Upper lobe of left lung (tissue), 6 donors: ENCODE results near the gene GPR26. TPM values are rescaled to one million over a fixed set of nuclear protein-coding genes. Genes with fewer than 3 reads are reported as not detected.

ENCODE experiments used
- ATAC-seq, 2 donors: fragments of 200-7000 bp; cut with Tn5 transposase; one replicate each; pipeline ENCODE4 v1.9.1; 2022; ENCODE audit warnings: mild to moderate bottlenecking in 2 of 2, moderate library complexity in 2 of 2; ENCODE audit not compliant: low FRiP score in 2 of 2
- DNase-seq, 2 donors: peaks; one replicate each; pipeline ENCODE4 v3.0.0-alpha.2; 2019 to 2020
- H3K27ac ChIP-seq, 4 donors: fragments of 200-600 bp; sonication (generic); one replicate each; pipeline ENCODE4 v1.5.1; 2016 to 2019
- H3K27me3 ChIP-seq, 4 donors: fragments of 200-600 bp; sonication (generic); one replicate each; pipeline ENCODE4 v1.5.1; 2017 to 2019
- H3K36me3 ChIP-seq, 4 donors: fragments of 200-600 bp; sonication (generic); one replicate each; pipeline ENCODE4 v1.5.1; 2016 to 2019
- H3K4me1 ChIP-seq, 4 donors: fragments of 200-600 bp; sonication (generic); one replicate each; pipeline ENCODE4 v1.5.1; 2018 to 2019
- H3K4me3 ChIP-seq, 4 donors: fragments of 200-600 bp; sonication (generic); one replicate each; pipeline ENCODE4 v1.5.1; 2017 to 2019; ENCODE audit warnings: mild to moderate bottlenecking in 2 of 4, moderate library complexity in 1 of 4
- H3K9me3 ChIP-seq, 4 donors: fragments of 200-600 bp; sonication (generic); one replicate each; pipeline ENCODE4 v1.5.1; 2018 to 2019
- EP300 ChIP-seq, 4 donors: sonication (generic); formaldehyde crosslinking; IDR thresholded peaks; one replicate each; pipeline ENCODE4 v1.5.1; 2017; ENCODE audit warnings: antibody characterized with exemption in 4 of 4, control low read depth in 2 of 4
- POLR2A ChIP-seq, 4 donors: fragments of 450-650 bp; IDR thresholded peaks; one replicate each; pipeline ENCODE4 v1.5.1; 2016 to 2017; ENCODE audit warnings: antibody characterized with exemption in 4 of 4, mild to moderate bottlenecking in 2 of 4
- POLR2AphosphoS5 ChIP-seq, 2 donors: sonication (generic); formaldehyde crosslinking; IDR thresholded peaks; one replicate each; pipeline ENCODE4 v1.5.1; 2017; ENCODE audit warnings: antibody characterized with exemption in 2 of 2
- WGBS, 2 donors: methylation state at CpG; one replicate each; pipeline ENCODE4 v1.1.5; 2017 to 2018; 5-methylcytosine and 5-hydroxymethylcytosine counted together
- total RNA-seq, 6 donors: library from RNA; depleted of rRNA in 4 of 6; stranded (reverse); fragments of >200 nt in 4 of 6; gene quantifications; one replicate each; pipeline versions ENCODE4 v1.1.0 to v1.2.1, GENCODE V29; 2016 to 2021
- TF ChIP-seq, protein P1 (sequence below), 6 experiments: fragments of 450-650 bp in 4 of 6; fragments of 200-600 bp in 2 of 6; sonication (generic) in 2 of 6; IDR thresholded peaks; one replicate each; pipeline ENCODE4 v1.5.1; 2016 to 2019; ENCODE audit warnings: antibody characterized with exemption in 6 of 6
- donor health status: DM: no; HTN: no; CAD: no; lungs with moderate emphysema.
- donor health status: DM: no; HTN: yes; CAD: no; lungs with severe emphysema.

The GPR26 gene
- total RNA-seq, 6 donors from 2014 or later = not detected

DNA sequence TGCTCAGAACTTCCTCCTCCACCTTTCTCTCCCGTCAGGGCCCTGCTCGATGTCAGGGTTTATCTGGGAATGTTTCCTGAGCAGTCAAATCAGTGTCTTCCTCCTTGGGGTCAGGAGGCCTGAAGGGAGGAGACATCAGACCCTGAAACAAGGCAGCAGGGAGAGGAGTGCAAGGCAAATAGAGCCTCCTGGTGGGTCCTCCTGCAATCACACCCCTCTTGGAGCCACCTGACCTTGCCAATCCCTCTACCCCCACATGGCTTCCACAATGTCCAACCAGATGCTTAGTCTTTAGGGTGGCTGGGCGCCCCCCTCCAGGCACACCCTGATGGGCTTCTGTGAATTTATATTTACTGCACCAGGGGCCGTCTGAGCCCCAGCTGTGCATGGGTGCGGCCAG, 12.2 kb downstream of the GPR26 start:
- no peaks in the 10 kb centered on the region for H3K36me3 ChIP-seq
- H3K4me1 ChIP-seq = no peaks in the 10 kb centered on the region
- H3K27me3 ChIP-seq = no peaks in the 10 kb centered on the region
- no peaks in the 10 kb centered on the region for H3K9me3 ChIP-seq
- ATAC-seq = no peak
- H3K4me3 ChIP-seq = no peak overlapping the region
- DNase-seq = no peak
- no peak overlapping the region for H3K27ac ChIP-seq
- WGBS, 2 donors = 21 to 57% methylated on average over 2 to 5 of the region's 5 CpGs
- TF ChIP-seq POLR2A (IDR thresholded peaks at IDR 0.05) = no peak

DNA sequence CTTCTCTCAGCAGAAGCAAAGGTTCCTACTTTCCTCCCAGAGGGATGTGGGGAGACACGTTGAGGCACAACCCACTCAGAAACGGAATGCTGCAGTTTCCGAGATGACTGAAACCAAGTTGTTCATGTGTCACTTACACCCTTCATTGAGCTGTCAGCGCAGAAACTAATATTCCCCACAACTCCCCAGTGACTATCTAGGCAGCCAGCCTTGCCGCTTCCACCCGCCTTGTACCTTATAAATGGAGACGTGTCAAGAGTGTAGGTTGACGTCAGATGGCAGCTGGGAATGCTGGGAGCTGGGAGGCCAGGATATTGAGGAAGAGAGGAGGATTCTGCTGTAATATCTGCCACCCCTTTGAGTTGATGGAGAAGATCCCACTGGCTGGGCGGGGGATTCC, 15.1 kb downstream of the GPR26 start:
- Histone ChIP-seq H3K27me3 (no peaks in the 10 kb centered on the region), H3K36me3 (no peaks in the 10 kb centered on the region), H3K4me3 (no peak overlapping the region), H3K27ac (no peak overlapping the region), H3K4me1 (no peaks in the 10 kb centered on the region), H3K9me3 (no peaks in the 10 kb centered on the region)
- 73 to 75% methylated on average over 9 of the region's 9 CpGs for WGBS, 2 donors
- no peak for ATAC-seq
- no peak for DNase-seq
- no peak for TF ChIP-seq EP300 (IDR thresholded peaks at IDR 0.05)
- TF ChIP-seq, protein P1, sequence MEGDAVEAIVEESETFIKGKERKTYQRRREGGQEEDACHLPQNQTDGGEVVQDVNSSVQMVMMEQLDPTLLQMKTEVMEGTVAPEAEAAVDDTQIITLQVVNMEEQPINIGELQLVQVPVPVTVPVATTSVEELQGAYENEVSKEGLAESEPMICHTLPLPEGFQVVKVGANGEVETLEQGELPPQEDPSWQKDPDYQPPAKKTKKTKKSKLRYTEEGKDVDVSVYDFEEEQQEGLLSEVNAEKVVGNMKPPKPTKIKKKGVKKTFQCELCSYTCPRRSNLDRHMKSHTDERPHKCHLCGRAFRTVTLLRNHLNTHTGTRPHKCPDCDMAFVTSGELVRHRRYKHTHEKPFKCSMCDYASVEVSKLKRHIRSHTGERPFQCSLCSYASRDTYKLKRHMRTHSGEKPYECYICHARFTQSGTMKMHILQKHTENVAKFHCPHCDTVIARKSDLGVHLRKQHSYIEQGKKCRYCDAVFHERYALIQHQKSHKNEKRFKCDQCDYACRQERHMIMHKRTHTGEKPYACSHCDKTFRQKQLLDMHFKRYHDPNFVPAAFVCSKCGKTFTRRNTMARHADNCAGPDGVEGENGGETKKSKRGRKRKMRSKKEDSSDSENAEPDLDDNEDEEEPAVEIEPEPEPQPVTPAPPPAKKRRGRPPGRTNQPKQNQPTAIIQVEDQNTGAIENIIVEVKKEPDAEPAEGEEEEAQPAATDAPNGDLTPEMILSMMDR (IDR thresholded peaks at IDR 0.05) = no peak
- no peak for TF ChIP-seq POLR2A (IDR thresholded peaks at IDR 0.05)
- no peak for TF ChIP-seq POLR2AphosphoS5 (IDR thresholded peaks at IDR 0.05)

DNA sequence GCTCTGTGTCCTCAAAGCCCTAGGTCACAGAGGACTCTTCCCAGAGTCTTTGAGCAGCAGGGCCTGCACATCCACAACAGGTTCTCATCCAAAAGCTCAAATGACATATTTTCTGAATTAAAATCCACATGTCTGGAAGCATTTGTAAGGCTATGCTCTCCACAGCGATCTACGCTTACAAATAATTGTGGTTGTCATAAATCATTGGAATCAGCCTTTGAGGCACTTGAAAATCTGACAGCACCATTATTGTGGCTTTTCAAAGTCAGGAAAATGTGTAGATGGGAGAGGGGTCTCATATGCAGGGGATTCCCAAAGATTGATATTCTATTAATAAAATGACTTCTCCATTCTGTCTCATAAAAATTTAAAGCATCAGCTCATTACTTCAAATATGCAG, 16.3 kb downstream of the GPR26 start:
- Histone ChIP-seq H3K27ac (no peak overlapping the region), H3K4me3 (no peak overlapping the region), H3K27me3 (no peaks in the 10 kb centered on the region), H3K36me3 (no peaks in the 10 kb centered on the region), H3K4me1 (no peaks in the 10 kb centered on the region), H3K9me3 (no peaks in the 10 kb centered on the region)
- ATAC-seq = no peak
- no peak for DNase-seq
- no peak for TF ChIP-seq POLR2A (IDR thresholded peaks at IDR 0.05)
- 92 to 96% methylated on average over 2 of the region's 2 CpGs for WGBS, 2 donors

DNA sequence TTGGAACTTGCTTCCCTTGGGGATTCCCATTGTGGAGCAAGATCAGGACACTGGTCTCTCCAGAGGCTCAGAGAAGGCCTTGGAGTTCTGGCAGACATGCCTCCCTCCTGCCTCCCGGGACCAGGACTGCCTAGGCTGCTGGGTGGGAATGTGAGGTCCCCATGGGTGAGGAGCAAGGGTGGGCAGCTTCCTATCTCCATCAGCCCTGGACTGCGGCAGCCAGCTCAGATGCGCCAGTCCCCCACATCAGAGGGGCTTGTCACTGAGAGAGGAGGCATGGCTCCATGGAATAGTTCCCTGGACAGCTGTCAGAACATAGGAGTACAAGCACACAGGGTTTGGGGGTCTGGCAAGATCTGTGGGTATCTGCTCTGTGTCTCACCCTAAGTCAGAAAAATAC, 17.3 kb downstream of the GPR26 start:
- TF ChIP-seq, protein P1 (IDR thresholded peaks at IDR 0.05) = no peak
- TF ChIP-seq POLR2A (IDR thresholded peaks at IDR 0.05) (no peak), POLR2AphosphoS5 (IDR thresholded peaks at IDR 0.05) (no peak)
- H3K9me3 ChIP-seq = no peaks in the 10 kb centered on the region
- no peaks in the 10 kb centered on the region for H3K36me3 ChIP-seq
- no peak for DNase-seq
- 58 to 71% methylated on average over 2 to 3 of the region's 3 CpGs for WGBS, 2 donors
- no peak overlapping the region for H3K27ac ChIP-seq
- no peak for ATAC-seq
- no peak overlapping the region for H3K4me3 ChIP-seq
- no peaks in the 10 kb centered on the region for H3K27me3 ChIP-seq
- no peaks in the 10 kb centered on the region for H3K4me1 ChIP-seq

DNA sequence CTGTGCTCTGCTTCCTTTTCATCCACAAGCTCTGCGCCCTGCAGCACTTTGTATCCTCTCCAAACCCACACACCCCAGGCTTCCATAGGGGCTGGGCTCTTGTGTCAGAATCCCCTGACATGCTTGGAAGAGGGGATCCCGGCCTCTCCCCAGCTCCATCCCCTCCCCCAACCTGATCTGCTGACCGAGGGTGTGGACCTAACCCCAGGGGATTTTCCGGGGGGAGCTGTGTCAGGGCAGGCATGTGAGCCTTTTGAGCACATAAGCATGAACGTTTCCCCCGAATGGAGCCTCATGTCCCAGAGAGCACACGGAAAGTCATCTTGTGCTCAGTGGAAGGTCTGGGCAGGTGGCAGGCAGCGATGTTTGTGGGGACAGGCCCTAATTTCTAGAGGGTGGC, 17.7 kb downstream of the GPR26 start:
- Histone ChIP-seq H3K27me3 (no peaks in the 10 kb centered on the region), H3K4me3 (no peak overlapping the region), H3K9me3 (no peaks in the 10 kb centered on the region), H3K36me3 (no peaks in the 10 kb centered on the region), H3K27ac (no peak overlapping the region), H3K4me1 (no peaks in the 10 kb centered on the region)
- no peak for ATAC-seq
- 47 to 64% methylated on average over 4 to 8 of the region's 8 CpGs for WGBS, 2 donors
- DNase-seq = no peak
- TF ChIP-seq EP300 (IDR thresholded peaks at IDR 0.05) = no peak
- no peak for TF ChIP-seq POLR2A (IDR thresholded peaks at IDR 0.05)
- TF ChIP-seq, protein P1 (IDR thresholded peaks at IDR 0.05) = no peak
- no peak for TF ChIP-seq POLR2AphosphoS5 (IDR thresholded peaks at IDR 0.05)

DNA sequence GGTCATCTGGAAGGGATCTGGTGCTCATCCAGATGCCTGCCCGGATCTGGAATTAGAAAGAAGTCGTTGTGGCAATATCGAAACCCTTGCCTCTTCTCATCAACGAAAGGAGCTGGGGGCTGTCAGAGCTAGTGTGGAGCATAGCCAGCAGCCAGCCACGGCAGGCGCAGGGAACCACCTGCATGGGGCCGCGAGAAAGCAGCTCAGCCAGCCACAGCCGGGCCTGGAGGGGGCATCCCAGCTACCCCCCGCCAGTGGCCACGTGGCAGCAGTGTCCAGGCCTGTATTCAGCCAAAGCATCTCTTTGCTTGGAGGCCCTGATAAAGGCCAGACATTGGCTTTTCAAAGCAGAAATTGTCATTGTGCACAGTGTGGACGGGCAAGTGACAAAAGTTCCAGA, 19.1 kb downstream of the GPR26 start:
- Histone ChIP-seq H3K27me3 (no peaks in the 10 kb centered on the region), H3K36me3 (no peaks in the 10 kb centered on the region), H3K27ac (no peak overlapping the region), H3K4me3 (no peak overlapping the region), H3K4me1 (no peaks in the 10 kb centered on the region), H3K9me3 (no peaks in the 10 kb centered on the region)
- TF ChIP-seq POLR2A (IDR thresholded peaks at IDR 0.05) (no peak), EP300 (IDR thresholded peaks at IDR 0.05) (no peak), POLR2AphosphoS5 (IDR thresholded peaks at IDR 0.05) (no peak)
- TF ChIP-seq, protein P1 (IDR thresholded peaks at IDR 0.05) = no peak
- WGBS, 2 donors = 75 to 83% methylated on average over 12 of the region's 12 CpGs
- no peak for ATAC-seq
- DNase-seq = peak in 1 of 2 donors; percentile 51
